GM19240 (cell line): Measurements from ENCODE around the gene CHAMP1.
A peak's percentile ranks its signal among the peaks of the same experiment; 100 is the strongest.

Experiments used
- DNase-seq: peaks from one replicate; pipeline ENCODE4 v3.0.0; 2011; ENCODE audit warnings: low spot score; ENCODE audit not compliant: insufficient read length

CHAMP1 gene

GRCh38 chr13:114314074-114314912 lies at the start of gene CHAMP1:
Gene CHAMP1 (plus strand): TSS chr13:114314503. CDS start chr13:114323843, 9,340 bp downstream.
- peak; percentile 62 for DNase-seq

GRCh38 chr13:114264886-114265611 lies 49.3 kb upstream of the CHAMP1 start:
- no peak for DNase-seq

GRCh38 chr13:114266241-114266640 lies 48.1 kb upstream of the CHAMP1 start:
- no peak for DNase-seq

GRCh38 chr13:114268344-114269280 lies 45.7 kb upstream of the CHAMP1 start:
- DNase-seq, result no peak

GRCh38 chr13:114269281-114269770 lies 45.0 kb upstream of the CHAMP1 start:
- no peak for DNase-seq

- DNase-seq, result no peak
These were observed 41.3 kb upstream of the CHAMP1 start for GRCh38 chr13:114272977-114273376.

- DNase-seq, result no peak
These were observed 39.0 kb upstream of the CHAMP1 start for GRCh38 chr13:114275304-114275703.

GRCh38 chr13:114279146-114279545 lies 35.2 kb upstream of the CHAMP1 start:
- no peak for DNase-seq

- no peak for DNase-seq
These were observed 34.4 kb upstream of the CHAMP1 start for GRCh38 chr13:114279758-114280355.

- DNase-seq, result peak; percentile 66
These were observed 32.8 kb upstream of the CHAMP1 start, which contains the start of gene UPF3A for GRCh38 chr13:114281351-114282040. Gene UPF3A (plus strand): TSS chr13:114281601. CDS start chr13:114281640, 39 bp downstream.

GRCh38 chr13:114282041-114282670 lies 32.1 kb upstream of the CHAMP1 start:
- no peak for DNase-seq

- no peak for DNase-seq
These were observed 30.7 kb upstream of the CHAMP1 start for GRCh38 chr13:114283576-114283975.

GRCh38 chr13:114284680-114285079 lies 29.6 kb upstream of the CHAMP1 start:
- no peak for DNase-seq

- no peak for DNase-seq
These were observed 29.0 kb upstream of the CHAMP1 start for GRCh38 chr13:114285166-114285808.

- no peak for DNase-seq
These were observed 27.5 kb upstream of the CHAMP1 start for GRCh38 chr13:114286808-114287207.

- no peak for DNase-seq
These were observed 26.1 kb upstream of the CHAMP1 start for GRCh38 chr13:114288157-114288591.

GRCh38 chr13:114296448-114296847 lies 17.9 kb upstream of the CHAMP1 start:
- DNase-seq, result no peak

- DNase-seq, result no peak
These were observed 17.4 kb upstream of the CHAMP1 start for GRCh38 chr13:114296902-114297301.

GRCh38 chr13:114298866-114299265 lies 15.4 kb upstream of the CHAMP1 start:
- DNase-seq, result no peak
